Uterus (tissue), 4 donors: Measurements from ENCODE around the gene RHOBTB1. TPM values are rescaled to one million over a fixed set of nuclear protein-coding genes. Genes with fewer than 3 reads are reported as not detected.

ENCODE experiments used
- DNase-seq, 2 donors: peaks; one replicate each; pipeline ENCODE4 v3.0.0-alpha.2; 2019 to 2020
- H3K27ac ChIP-seq, 2 donors: fragments of 200-600 bp; sonication (generic); 1 replicate in 1 of 2; 2 replicates in 1 of 2; pipeline ENCODE4 v1.5.1; 2016 to 2018
- H3K27me3 ChIP-seq, 2 donors: fragments of 200-600 bp; sonication (generic); one replicate each; pipeline ENCODE4 v1.5.1; 2018 to 2019; ENCODE audit warnings: control low read depth in 1 of 2
- H3K36me3 ChIP-seq, 2 donors: fragments of 200-600 bp; sonication (generic); one replicate each; pipeline ENCODE4 v1.5.1; 2019; ENCODE audit warnings: control low read depth in 1 of 2
- H3K4me1 ChIP-seq, 2 donors: fragments of 200-600 bp; sonication (generic); one replicate each; pipeline ENCODE4 v1.5.1; 2018 to 2019; ENCODE audit warnings: control low read depth in 1 of 2
- H3K4me3 ChIP-seq, 2 donors: fragments of 200-600 bp; sonication (generic); 1 replicate in 1 of 2; 2 replicates in 1 of 2; pipeline ENCODE4 v1.5.1; 2018 to 2019; ENCODE audit warnings: mild to moderate bottlenecking in 1 of 2
- H3K9me3 ChIP-seq, 2 donors: fragments of 200-600 bp; sonication (generic); one replicate each; pipeline ENCODE4 v1.5.1; 2019; ENCODE audit warnings: control low read depth in 1 of 2
- CTCF ChIP-seq, 4 experiments: fragments of 200-600 bp in 2 of 4; fragments of 450-650 bp in 2 of 4; sonication (generic) in 2 of 4; IDR thresholded peaks; one replicate each; pipeline ENCODE4 v1.5.1; 2016 to 2019; ENCODE audit warnings: antibody characterized with exemption in 4 of 4, mild to moderate bottlenecking in 2 of 4, moderate library complexity in 1 of 4
- POLR2A ChIP-seq, 2 donors: fragments of 450-650 bp; IDR thresholded peaks; one replicate each; pipeline ENCODE4 v1.6.1; 2016; ENCODE audit warnings: antibody characterized with exemption in 2 of 2, mild to moderate bottlenecking in 1 of 2, moderate library complexity in 1 of 2
- intact Hi-C: fragments of 100-400 bp; cut with DNase I; formaldehyde crosslinking; loops from one replicate; pipeline ENCODE4 v1.15.1; 2023; ENCODE audit warnings: low total_unique reads
- total RNA-seq, 4 donors: library from RNA; depleted of rRNA in 3 of 4; stranded (reverse); fragments of >200 nt in 3 of 4; gene quantifications; one replicate each; pipeline versions ENCODE4 v1.1.0 to v1.2.4, GENCODE V29; 2014 to 2023
- donor health status: DM: yes; HTN: yes; CAD: no.

Gene RHOBTB1
- total RNA-seq, 4 donors from 2014 or later: 6.9 to 67.5 (median 13.8) TPM

DNA sequence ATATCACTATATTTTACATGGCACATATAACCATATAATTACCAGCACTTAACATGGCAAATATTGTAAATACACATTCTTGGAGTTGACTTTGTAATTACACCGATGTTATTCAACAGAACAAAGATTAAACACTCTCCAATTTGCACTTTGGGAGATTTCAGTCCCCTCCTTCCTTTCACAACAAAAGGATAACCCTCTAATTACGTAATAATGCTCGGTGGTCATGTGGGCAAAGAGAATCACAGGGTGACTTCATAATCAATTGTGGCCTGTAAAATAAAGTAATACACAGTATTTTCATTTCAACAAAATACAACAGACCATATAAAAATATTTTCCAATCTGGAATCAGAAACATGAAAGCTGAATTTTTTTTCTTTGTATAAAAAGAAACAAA is 73.2 kb downstream of the RHOBTB1 start:
- no peak for DNase-seq
- no peaks in the 10 kb centered on the region for H3K9me3 ChIP-seq
- no peak for TF ChIP-seq CTCF (IDR thresholded peaks at IDR 0.05)
- no peak for TF ChIP-seq POLR2A (IDR thresholded peaks at IDR 0.05)
- intact Hi-C loops: no loop called here
- H3K27me3 ChIP-seq: no peaks in the 10 kb centered on the region
- no peak overlapping the region for H3K27ac ChIP-seq
- no peaks in the 10 kb centered on the region for H3K4me1 ChIP-seq
- no peak overlapping the region for H3K4me3 ChIP-seq
- H3K36me3 ChIP-seq: no peaks in the 10 kb centered on the region

DNA sequence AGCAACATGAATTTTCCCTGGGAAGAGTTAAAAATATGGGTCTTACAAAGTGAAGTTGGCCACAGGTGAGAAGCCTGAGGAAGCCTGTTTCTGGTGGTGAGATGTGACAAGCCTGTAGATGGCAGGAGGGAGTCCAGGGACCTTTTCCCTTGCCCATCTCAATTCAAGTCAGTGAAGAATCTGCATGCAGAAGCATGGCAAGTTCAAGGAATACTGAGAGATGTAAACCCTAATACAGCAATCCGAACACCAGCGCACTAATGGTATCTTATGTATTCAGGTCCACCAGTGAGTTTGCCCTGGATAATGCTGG is 73.6 kb downstream of the RHOBTB1 start:
- Histone ChIP-seq H3K4me3 (no peak overlapping the region), H3K36me3 (no peaks in the 10 kb centered on the region), H3K27ac (no peak overlapping the region), H3K4me1 (no peaks in the 10 kb centered on the region), H3K9me3 (no peaks in the 10 kb centered on the region), H3K27me3 (no peaks in the 10 kb centered on the region)
- TF ChIP-seq CTCF (IDR thresholded peaks at IDR 0.05) (no peak), POLR2A (IDR thresholded peaks at IDR 0.05) (no peak)
- intact Hi-C loops: no loop called here
- no peak for DNase-seq

GRCh38 chr10:60869652-60870415 is 74.2 kb downstream of the RHOBTB1 start:
- intact Hi-C loops: no loop called here
- DNase-seq: no peak

DNA sequence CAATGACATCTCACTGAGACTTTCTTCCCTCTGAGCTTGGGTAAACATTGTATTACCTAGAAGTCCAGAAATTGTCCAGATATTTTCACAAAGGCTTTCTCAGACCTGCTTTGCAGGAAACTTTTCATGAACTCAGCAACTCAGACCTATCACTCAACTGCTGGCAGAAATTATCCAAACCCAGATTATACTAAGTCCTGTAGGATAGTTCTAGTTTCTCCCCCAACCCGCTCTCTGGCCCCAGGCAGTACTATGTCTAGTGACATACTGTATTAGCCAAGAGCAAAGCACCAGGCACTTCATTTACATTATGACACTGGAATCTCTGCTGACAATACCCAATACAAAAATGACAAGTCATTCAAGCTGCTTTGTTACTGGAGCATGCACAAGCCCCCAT is 75.0 kb downstream of the RHOBTB1 start:
- intact Hi-C loops: no loop called here
- no peak for DNase-seq
- TF ChIP-seq CTCF (IDR thresholded peaks at IDR 0.05) (no peak), POLR2A (IDR thresholded peaks at IDR 0.05) (no peak)
- Histone ChIP-seq H3K9me3 (no peaks in the 10 kb centered on the region), H3K4me3 (no peak overlapping the region), H3K27ac (no peak overlapping the region), H3K4me1 (no peaks in the 10 kb centered on the region), H3K27me3 (no peaks in the 10 kb centered on the region), H3K36me3 (no peaks in the 10 kb centered on the region)

More at GRCh38 chr10:60869652-60870415, 74.2 kb downstream of the RHOBTB1 start:
- TF ChIP-seq CTCF (IDR thresholded peaks at IDR 0.05) (no peak), POLR2A (IDR thresholded peaks at IDR 0.05) (no peak)
- H3K4me1 ChIP-seq: no peaks in the 10 kb centered on the region
- no peak overlapping the region for H3K4me3 ChIP-seq
- no peaks in the 10 kb centered on the region for H3K27me3 ChIP-seq
- no peaks in the 10 kb centered on the region for H3K36me3 ChIP-seq
- H3K27ac ChIP-seq: no peak overlapping the region
- no peaks in the 10 kb centered on the region for H3K9me3 ChIP-seq

DNA sequence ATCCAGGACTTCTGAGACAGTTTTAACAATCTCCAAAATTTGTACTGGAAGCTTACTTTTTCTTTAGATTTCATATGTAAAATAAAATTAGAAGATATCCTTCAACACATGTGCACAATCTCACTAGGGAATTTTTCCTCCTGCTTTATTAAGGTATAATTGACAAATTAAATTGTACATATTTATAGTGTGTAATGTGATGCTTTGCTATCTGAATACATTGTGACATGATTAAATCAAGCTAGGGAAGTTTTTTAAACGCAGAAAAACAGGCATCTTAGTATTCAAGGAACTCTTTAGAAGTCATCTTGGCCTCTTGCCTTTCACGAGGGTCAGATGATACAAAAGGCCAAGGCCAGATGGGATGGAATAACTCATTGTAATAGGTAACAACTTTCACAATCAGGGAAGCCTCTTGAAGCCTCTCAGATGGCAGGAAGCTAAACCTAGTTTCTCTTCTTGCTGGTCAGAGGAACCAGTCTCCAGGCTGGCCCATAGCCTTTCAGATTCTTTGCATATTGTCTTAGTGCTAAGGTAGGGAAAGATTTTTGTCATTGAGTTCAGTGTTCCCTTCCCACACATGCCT is 78.7 kb downstream of the RHOBTB1 start:
- intact Hi-C loops: no loop called here
- H3K4me3 ChIP-seq: no peak overlapping the region
- H3K9me3 ChIP-seq: no peaks in the 10 kb centered on the region
- no peak for DNase-seq
- H3K27me3 ChIP-seq: no peaks in the 10 kb centered on the region
- no peak overlapping the region for H3K27ac ChIP-seq
- no peaks in the 10 kb centered on the region for H3K36me3 ChIP-seq
- H3K4me1 ChIP-seq: no peaks in the 10 kb centered on the region
- no peak for TF ChIP-seq POLR2A (IDR thresholded peaks at IDR 0.05)
- no peak for TF ChIP-seq CTCF (IDR thresholded peaks at IDR 0.05)
